ENCODE results near the gene PHF14.

GRCh38 chr7:11141541-11141940 lies 167.9 kb downstream of the PHF14 start:
- TF ChIP-seq, protein P1, sequence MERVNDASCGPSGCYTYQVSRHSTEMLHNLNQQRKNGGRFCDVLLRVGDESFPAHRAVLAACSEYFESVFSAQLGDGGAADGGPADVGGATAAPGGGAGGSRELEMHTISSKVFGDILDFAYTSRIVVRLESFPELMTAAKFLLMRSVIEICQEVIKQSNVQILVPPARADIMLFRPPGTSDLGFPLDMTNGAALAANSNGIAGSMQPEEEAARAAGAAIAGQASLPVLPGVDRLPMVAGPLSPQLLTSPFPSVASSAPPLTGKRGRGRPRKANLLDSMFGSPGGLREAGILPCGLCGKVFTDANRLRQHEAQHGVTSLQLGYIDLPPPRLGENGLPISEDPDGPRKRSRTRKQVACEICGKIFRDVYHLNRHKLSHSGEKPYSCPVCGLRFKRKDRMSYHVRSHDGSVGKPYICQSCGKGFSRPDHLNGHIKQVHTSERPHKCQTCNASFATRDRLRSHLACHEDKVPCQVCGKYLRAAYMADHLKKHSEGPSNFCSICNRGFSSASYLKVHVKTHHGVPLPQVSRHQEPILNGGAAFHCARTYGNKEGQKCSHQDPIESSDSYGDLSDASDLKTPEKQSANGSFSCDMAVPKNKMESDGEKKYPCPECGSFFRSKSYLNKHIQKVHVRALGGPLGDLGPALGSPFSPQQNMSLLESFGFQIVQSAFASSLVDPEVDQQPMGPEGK (CRISPR knock-in tag; IDR thresholded peaks at IDR 0.05; ENCODE audit: borderline replicate concordance), result no peak
- TF ChIP-seq SNAI2 (CRISPR knock-in tag; IDR thresholded peaks at IDR 0.05) (no peak), OSR1 (CRISPR knock-in tag; IDR thresholded peaks at IDR 0.05) (no peak), BACH2 (CRISPR knock-in tag; IDR thresholded peaks at IDR 0.05; ENCODE audit: borderline replicate concordance) (no peak)
- TF ChIP-seq, protein P2, sequence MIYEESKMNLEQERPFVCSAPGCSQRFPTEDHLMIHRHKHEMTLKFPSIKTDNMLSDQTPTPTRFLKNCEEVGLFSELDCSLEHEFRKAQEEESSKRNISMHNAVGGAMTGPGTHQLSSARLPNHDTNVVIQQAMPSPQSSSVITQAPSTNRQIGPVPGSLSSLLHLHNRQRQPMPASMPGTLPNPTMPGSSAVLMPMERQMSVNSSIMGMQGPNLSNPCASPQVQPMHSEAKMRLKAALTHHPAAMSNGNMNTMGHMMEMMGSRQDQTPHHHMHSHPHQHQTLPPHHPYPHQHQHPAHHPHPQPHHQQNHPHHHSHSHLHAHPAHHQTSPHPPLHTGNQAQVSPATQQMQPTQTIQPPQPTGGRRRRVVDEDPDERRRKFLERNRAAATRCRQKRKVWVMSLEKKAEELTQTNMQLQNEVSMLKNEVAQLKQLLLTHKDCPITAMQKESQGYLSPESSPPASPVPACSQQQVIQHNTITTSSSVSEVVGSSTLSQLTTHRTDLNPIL (CRISPR knock-in tag; IDR thresholded peaks at IDR 0.05; ENCODE audit: low read depth), result no peak
- TF ChIP-seq, protein P3, sequence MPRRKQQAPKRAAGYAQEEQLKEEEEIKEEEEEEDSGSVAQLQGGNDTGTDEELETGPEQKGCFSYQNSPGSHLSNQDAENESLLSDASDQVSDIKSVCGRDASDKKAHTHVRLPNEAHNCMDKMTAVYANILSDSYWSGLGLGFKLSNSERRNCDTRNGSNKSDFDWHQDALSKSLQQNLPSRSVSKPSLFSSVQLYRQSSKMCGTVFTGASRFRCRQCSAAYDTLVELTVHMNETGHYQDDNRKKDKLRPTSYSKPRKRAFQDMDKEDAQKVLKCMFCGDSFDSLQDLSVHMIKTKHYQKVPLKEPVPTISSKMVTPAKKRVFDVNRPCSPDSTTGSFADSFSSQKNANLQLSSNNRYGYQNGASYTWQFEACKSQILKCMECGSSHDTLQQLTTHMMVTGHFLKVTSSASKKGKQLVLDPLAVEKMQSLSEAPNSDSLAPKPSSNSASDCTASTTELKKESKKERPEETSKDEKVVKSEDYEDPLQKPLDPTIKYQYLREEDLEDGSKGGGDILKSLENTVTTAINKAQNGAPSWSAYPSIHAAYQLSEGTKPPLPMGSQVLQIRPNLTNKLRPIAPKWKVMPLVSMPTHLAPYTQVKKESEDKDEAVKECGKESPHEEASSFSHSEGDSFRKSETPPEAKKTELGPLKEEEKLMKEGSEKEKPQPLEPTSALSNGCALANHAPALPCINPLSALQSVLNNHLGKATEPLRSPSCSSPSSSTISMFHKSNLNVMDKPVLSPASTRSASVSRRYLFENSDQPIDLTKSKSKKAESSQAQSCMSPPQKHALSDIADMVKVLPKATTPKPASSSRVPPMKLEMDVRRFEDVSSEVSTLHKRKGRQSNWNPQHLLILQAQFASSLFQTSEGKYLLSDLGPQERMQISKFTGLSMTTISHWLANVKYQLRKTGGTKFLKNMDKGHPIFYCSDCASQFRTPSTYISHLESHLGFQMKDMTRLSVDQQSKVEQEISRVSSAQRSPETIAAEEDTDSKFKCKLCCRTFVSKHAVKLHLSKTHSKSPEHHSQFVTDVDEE (CRISPR knock-in tag; IDR thresholded peaks at IDR 0.05), result no peak
